ENCODE data around the gene DAPK3.
A peak's percentile ranks its signal among the peaks of the same experiment; 100 is the strongest.

The DAPK3 gene

GRCh38 chr19:3983542-3983914, 12.6 kb upstream of the DAPK3 start:
- H2AFZ ChIP-seq (ENCODE audit: low read length, unreplicated experiment) = no peak overlapping the region
- H3K36me3 ChIP-seq (ENCODE audit: insufficient read depth, low read length) = peaks cover 38% of the 10 kb centered on the region; the same call in 1 of the 2 replicates
- H3K27me3 ChIP-seq (ENCODE audit: insufficient read depth, low read length) = no peaks in the 10 kb centered on the region
- H3K4me1 ChIP-seq (ENCODE audit: control insufficient read depth, insufficient read depth, low read length, unreplicated experiment) = peaks cover 20% of the 10 kb centered on the region
- peak overlapping the region; percentile 97 for H3K27ac ChIP-seq (ENCODE audit: low read depth, low read length)
- peak overlapping the region; percentile 100 for H3K4me3 ChIP-seq (ENCODE audit: low read depth, low read length)
- H3K79me2 ChIP-seq (ENCODE audit: control insufficient read depth, insufficient read depth, low read length, unreplicated experiment) = peaks cover 62% of the 10 kb centered on the region

DNA sequence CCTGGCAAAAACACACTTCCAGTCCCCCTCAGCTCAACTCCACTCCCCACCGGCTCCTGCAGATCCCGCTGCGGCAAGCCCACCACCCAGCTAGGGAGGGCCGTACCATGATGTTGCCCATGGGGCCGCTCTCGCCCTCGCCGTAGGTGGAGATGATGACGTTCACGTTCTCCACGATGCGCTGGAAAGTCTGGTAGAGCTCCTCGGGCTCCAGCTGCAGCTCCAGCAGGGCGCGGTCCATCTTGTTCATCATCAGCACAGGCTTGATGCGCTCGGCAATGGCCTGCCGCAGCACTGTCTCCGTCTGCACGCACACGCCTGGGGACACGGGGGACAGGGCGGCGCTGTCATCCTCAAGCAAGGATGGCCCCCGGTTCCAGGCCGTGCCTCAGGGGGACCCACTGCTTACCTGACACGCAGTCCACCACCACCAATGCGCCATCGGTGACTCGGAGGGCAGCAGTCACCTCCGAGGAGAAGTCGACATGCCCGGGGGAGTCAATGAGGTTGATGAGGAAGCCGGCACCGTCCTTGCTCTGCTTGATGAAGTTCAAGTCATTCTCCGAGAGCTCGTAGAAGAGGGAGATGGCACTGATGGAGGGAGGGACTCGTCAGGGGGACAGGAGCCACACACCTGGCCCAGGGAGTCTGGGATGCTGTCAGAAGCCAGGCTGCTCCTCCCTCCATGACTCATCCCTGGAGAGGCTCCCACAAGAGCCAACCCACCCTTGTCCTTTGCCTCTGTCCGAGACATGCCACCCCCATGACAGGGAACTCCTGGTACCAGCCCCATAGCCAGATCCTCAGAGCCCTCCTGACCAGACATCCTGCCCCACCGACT, 12.0 kb upstream of the DAPK3 start:
- Histone ChIP-seq H3K36me3 (ENCODE audit: insufficient read depth, low read length) (peaks cover 41% of the 10 kb centered on the region; the same call in 1 of the 2 replicates), H3K4me1 (ENCODE audit: control insufficient read depth, insufficient read depth, low read length, unreplicated experiment) (peaks cover 20% of the 10 kb centered on the region), H3K79me2 (ENCODE audit: control insufficient read depth, insufficient read depth, low read length, unreplicated experiment) (peaks cover 67% of the 10 kb centered on the region), H3K4me3 (ENCODE audit: low read depth, low read length) (peak overlapping the region; percentile 100), H3K27me3 (ENCODE audit: insufficient read depth, low read length) (no peaks in the 10 kb centered on the region), H3K27ac (ENCODE audit: low read depth, low read length) (peak overlapping the region; percentile 97; the same call in 1 of the 2 replicates), H2AFZ (ENCODE audit: low read length, unreplicated experiment) (no peak overlapping the region)

GRCh38 chr19:3981736-3982681, 11.1 kb upstream of the DAPK3 start:
- Histone ChIP-seq H3K79me2 (ENCODE audit: control insufficient read depth, insufficient read depth, low read length, unreplicated experiment) (peaks cover 75% of the 10 kb centered on the region), H2AFZ (ENCODE audit: low read length, unreplicated experiment) (no peak overlapping the region), H3K4me1 (ENCODE audit: control insufficient read depth, insufficient read depth, low read length, unreplicated experiment) (peaks cover 20% of the 10 kb centered on the region), H3K36me3 (ENCODE audit: insufficient read depth, low read length) (peaks cover 50% of the 10 kb centered on the region; the same call in 1 of the 2 replicates), H3K4me3 (ENCODE audit: low read depth, low read length) (no peak overlapping the region), H3K27ac (ENCODE audit: low read depth, low read length) (no peak overlapping the region), H3K27me3 (ENCODE audit: insufficient read depth, low read length) (no peaks in the 10 kb centered on the region)

- H3K79me2 ChIP-seq (ENCODE audit: control insufficient read depth, insufficient read depth, low read length, unreplicated experiment) = peaks cover 79% of the 10 kb centered on the region
- no peaks in the 10 kb centered on the region for H3K27me3 ChIP-seq (ENCODE audit: insufficient read depth, low read length)
- H3K36me3 ChIP-seq (ENCODE audit: insufficient read depth, low read length) = peaks cover 55% of the 10 kb centered on the region; the same call in 1 of the 2 replicates
- H3K4me1 ChIP-seq (ENCODE audit: control insufficient read depth, insufficient read depth, low read length, unreplicated experiment) = peaks cover 17% of the 10 kb centered on the region
- H3K27ac ChIP-seq (ENCODE audit: low read depth, low read length) = no peak overlapping the region
- no peak overlapping the region for H2AFZ ChIP-seq (ENCODE audit: low read length, unreplicated experiment)
- no peak overlapping the region for H3K4me3 ChIP-seq (ENCODE audit: low read depth, low read length)
Measured at GRCh38 chr19:3981373-3981735, 10.5 kb upstream of the DAPK3 start.

GRCh38 chr19:3980353-3981251, 9.7 kb upstream of the DAPK3 start:
- H3K4me1 ChIP-seq (ENCODE audit: control insufficient read depth, insufficient read depth, low read length, unreplicated experiment) = peaks cover 16% of the 10 kb centered on the region
- H3K27ac ChIP-seq (ENCODE audit: low read depth, low read length) = no peak overlapping the region
- H3K79me2 ChIP-seq (ENCODE audit: control insufficient read depth, insufficient read depth, low read length, unreplicated experiment) = peaks cover 79% of the 10 kb centered on the region
- H2AFZ ChIP-seq (ENCODE audit: low read length, unreplicated experiment) = no peak overlapping the region
- no peak overlapping the region for H3K4me3 ChIP-seq (ENCODE audit: low read depth, low read length)
- H3K36me3 ChIP-seq (ENCODE audit: insufficient read depth, low read length) = peaks cover 55% of the 10 kb centered on the region; the same call in 1 of the 2 replicates
- no peaks in the 10 kb centered on the region for H3K27me3 ChIP-seq (ENCODE audit: insufficient read depth, low read length)

DNA sequence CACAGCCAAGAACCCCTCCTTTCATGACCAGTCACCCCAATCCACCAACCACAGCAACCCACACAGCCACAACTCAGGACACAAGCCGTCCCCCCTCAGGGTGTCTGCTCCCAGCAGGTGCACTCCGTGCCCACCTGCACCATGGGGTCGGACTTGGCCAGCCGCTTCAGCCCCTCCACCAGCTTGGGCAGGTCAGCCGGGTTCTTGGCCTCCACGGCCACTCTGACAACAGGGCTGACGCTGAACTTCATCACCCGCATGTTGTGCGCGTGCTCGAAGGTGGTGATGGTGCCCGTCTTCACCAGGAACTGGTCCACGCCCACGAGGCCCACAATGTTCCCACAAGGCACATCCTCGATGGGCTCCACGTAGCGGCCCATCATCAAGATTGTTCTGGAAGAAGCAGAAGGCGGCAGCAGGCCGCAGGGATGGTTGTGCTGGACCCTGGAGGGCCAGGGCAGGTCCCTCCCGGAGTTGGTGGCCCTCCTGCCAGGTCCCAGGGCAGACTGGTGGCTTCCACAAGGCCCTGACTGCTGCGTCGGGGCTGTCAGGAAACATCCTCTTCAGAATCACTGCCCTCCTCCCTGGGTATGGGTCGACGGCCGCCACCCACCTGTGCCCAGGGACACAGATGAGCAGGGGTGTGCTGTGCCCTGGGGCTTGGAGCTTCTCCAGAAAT, 8.9 kb upstream of the DAPK3 start:
- no peaks in the 10 kb centered on the region for H3K27me3 ChIP-seq (ENCODE audit: insufficient read depth, low read length)
- H2AFZ ChIP-seq (ENCODE audit: low read length, unreplicated experiment) = no peak overlapping the region
- peaks cover 16% of the 10 kb centered on the region for H3K4me1 ChIP-seq (ENCODE audit: control insufficient read depth, insufficient read depth, low read length, unreplicated experiment)
- no peak overlapping the region for H3K4me3 ChIP-seq (ENCODE audit: low read depth, low read length)
- no peak overlapping the region for H3K27ac ChIP-seq (ENCODE audit: low read depth, low read length)
- H3K36me3 ChIP-seq (ENCODE audit: insufficient read depth, low read length) = peaks cover 55% of the 10 kb centered on the region; the same call in 1 of the 2 replicates
- peaks cover 75% of the 10 kb centered on the region for H3K79me2 ChIP-seq (ENCODE audit: control insufficient read depth, insufficient read depth, low read length, unreplicated experiment)

GRCh38 chr19:3979289-3979673, 8.4 kb upstream of the DAPK3 start:
- Histone ChIP-seq H2AFZ (ENCODE audit: low read length, unreplicated experiment) (no peak overlapping the region), H3K27ac (ENCODE audit: low read depth, low read length) (no peak overlapping the region), H3K79me2 (ENCODE audit: control insufficient read depth, insufficient read depth, low read length, unreplicated experiment) (peaks cover 69% of the 10 kb centered on the region), H3K27me3 (ENCODE audit: insufficient read depth, low read length) (no peaks in the 10 kb centered on the region), H3K4me1 (ENCODE audit: control insufficient read depth, insufficient read depth, low read length, unreplicated experiment) (peaks cover 16% of the 10 kb centered on the region), H3K4me3 (ENCODE audit: low read depth, low read length) (no peak overlapping the region), H3K36me3 (ENCODE audit: insufficient read depth, low read length) (peaks cover 50% of the 10 kb centered on the region; the same call in 1 of the 2 replicates)

DNA sequence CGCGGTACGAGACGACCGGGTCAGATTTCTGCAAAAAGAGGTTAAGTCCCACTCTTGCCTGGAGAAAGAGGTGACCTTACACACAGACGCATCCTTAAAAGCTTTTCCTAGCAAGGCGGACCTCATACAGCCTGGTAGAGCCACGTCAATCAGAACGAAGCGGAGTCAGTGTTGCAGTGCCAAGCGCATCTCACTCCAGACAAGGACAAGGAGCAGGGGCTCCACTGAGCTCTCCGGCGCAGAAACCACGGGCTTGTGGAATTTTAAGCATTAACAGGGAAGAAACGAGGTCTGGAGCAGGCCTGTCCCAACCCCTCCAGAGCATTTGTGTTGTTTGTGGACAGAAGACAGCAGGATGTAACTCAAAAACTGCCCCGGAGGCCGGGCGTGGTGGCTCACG, 7.2 kb upstream of the DAPK3 start:
- H2AFZ ChIP-seq (ENCODE audit: low read length, unreplicated experiment) = no peak overlapping the region
- no peak overlapping the region for H3K27ac ChIP-seq (ENCODE audit: low read depth, low read length)
- no peak overlapping the region for H3K4me3 ChIP-seq (ENCODE audit: low read depth, low read length)
- no peaks in the 10 kb centered on the region for H3K27me3 ChIP-seq (ENCODE audit: insufficient read depth, low read length)
- peaks cover 39% of the 10 kb centered on the region; the same call in 1 of the 2 replicates for H3K36me3 ChIP-seq (ENCODE audit: insufficient read depth, low read length)
- peaks cover 10% of the 10 kb centered on the region for H3K4me1 ChIP-seq (ENCODE audit: control insufficient read depth, insufficient read depth, low read length, unreplicated experiment)
- H3K79me2 ChIP-seq (ENCODE audit: control insufficient read depth, insufficient read depth, low read length, unreplicated experiment) = peaks cover 58% of the 10 kb centered on the region

DNA sequence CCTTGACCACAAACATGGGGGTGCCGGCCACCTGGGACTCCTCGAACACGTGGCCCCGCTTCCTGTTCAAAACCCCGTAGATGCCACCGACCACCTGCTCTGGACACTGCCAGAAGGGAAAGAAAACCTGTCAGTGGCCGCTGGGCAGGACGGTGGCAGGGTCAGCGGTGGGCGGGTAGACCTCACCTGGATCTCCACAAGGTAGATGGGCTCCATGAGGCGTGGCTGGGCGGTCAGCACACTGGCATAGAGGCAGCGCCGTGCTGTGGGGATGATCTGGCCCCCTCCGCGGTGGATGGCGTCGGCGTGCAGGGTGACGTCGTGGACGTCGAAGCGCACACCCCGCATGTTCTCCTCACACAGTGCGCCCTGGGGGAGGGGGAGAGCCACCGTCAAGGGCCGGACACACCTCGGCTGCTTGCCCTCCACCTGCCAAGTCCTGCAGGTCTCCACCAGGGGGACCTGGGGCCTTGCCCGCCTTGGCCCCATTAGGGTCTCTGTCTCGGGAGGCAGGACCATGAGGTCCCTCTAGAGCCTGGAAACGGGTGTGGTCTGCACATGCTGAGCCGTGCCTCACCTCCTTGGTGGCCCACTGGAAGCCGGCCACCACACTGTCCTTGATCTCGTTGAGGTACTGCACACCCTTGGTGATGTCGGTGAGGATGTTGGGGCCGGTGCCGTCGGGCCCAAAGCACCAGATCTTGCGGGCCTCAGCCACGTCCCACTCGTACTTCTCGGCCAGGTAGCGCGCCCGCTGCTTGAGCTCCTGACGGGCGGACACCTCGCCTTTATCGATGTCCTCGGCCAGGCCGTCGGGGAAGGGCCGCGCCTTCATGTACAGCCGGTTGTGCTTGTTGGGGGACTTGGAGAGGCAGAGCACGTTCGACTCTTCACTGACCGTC, 6.6 kb upstream of the DAPK3 start:
- H3K36me3 ChIP-seq (ENCODE audit: insufficient read depth, low read length) = peaks cover 36% of the 10 kb centered on the region; the same call in 1 of the 2 replicates
- no peaks in the 10 kb centered on the region for H3K27me3 ChIP-seq (ENCODE audit: insufficient read depth, low read length)
- H2AFZ ChIP-seq (ENCODE audit: low read length, unreplicated experiment) = no peak overlapping the region
- peaks cover 7% of the 10 kb centered on the region for H3K4me1 ChIP-seq (ENCODE audit: control insufficient read depth, insufficient read depth, low read length, unreplicated experiment)
- no peak overlapping the region for H3K27ac ChIP-seq (ENCODE audit: low read depth, low read length)
- H3K4me3 ChIP-seq (ENCODE audit: low read depth, low read length) = no peak overlapping the region
- H3K79me2 ChIP-seq (ENCODE audit: control insufficient read depth, insufficient read depth, low read length, unreplicated experiment) = peaks cover 51% of the 10 kb centered on the region

Measured in ACC112 (cell line).